ENCODE results near the gene ZP2. TPM values are rescaled to one million over a fixed set of nuclear protein-coding genes. Genes with fewer than 3 reads are reported as not detected.

The ZP2 gene
- total and polyA plus RNA-seq, 2 of the 4 experiments (the other 2 are of a cell fraction), result not detected

- Histone ChIP-seq H3K4me3 (ENCODE audit: insufficient read depth, low read depth, low read length) (no peak overlapping the region), H2BK5ac (ENCODE audit: low read depth, low read length, poor library complexity, severe bottlenecking) (no peak overlapping the region), H3K4ac (ENCODE audit: low read depth, low read length) (no peak overlapping the region), H3K27me3 (ENCODE audit: control insufficient read depth, insufficient read depth, low read length) (peaks cover 11% of the 10 kb centered on the region), H3K23ac (ENCODE audit: low read depth, low read length) (no peak overlapping the region), H3K4me2 (ENCODE audit: low read depth, low read length) (no peak overlapping the region), H3K18ac (ENCODE audit: low read depth, low read length) (no peak overlapping the region), H3K4me1 (ENCODE audit: control insufficient read depth, insufficient read depth, low read length) (no peaks in the 10 kb centered on the region), H3K56ac (ENCODE audit: extremely low read depth, insufficient read depth, low read length) (no peak overlapping the region), H4K5ac (ENCODE audit: low read depth, low read length) (no peak overlapping the region), H2BK15ac (ENCODE audit: low read depth, low read length) (no peak overlapping the region), H4K91ac (ENCODE audit: insufficient read depth, low read depth, low read length) (no peak overlapping the region), H3K27ac (ENCODE audit: insufficient read depth, low read length) (no peak overlapping the region), H3K36me3 (ENCODE audit: control insufficient read depth, insufficient read depth, low read length) (no peaks in the 10 kb centered on the region), H2AFZ (replicated peaks; ENCODE audit: low read length, poor library complexity) (no peak overlapping the region), H2BK120ac (ENCODE audit: low read depth, low read length) (no peak overlapping the region), H2AK5ac (ENCODE audit: low read depth, low read length) (no peak overlapping the region), H3K9ac (ENCODE audit: low read depth, low read length) (no peak overlapping the region), H2AK9ac (replicated peaks; ENCODE audit: low read depth, low read length, poor library complexity) (no peak overlapping the region), H4K8ac (ENCODE audit: low read depth in 2 of 2, low read length in 2 of 2) (no peak overlapping the region), H3K9me3 (ENCODE audit: control insufficient read depth, insufficient read depth, low read length) (no peaks in the 10 kb centered on the region), H3K9me1 (ENCODE audit: insufficient read depth, low read length) (no peaks in the 10 kb centered on the region), H3K79me1 (ENCODE audit: low read depth in 1 of 2, low read length in 2 of 2) (no peaks in the 10 kb centered on the region), H2BK20ac (ENCODE audit: low read depth, low read length) (no peak overlapping the region), H4K20me1 (ENCODE audit: insufficient read depth, low read length) (no peaks in the 10 kb centered on the region), H3K14ac (replicated peaks; ENCODE audit: low read depth, low read length) (no peak overlapping the region)
- POLR2A ChIA-PET (ENCODE audit: unreplicated experiment), result no interaction called here
- intact Hi-C loops (cut with micrococcal nuclease) (no loop called here), dilution Hi-C loops (cut with HindIII; ENCODE audit: low sequenced_read_pairs, unreplicated experiment) (no loop called here), in situ Hi-C loops (cut with MboI; ENCODE audit: low sequenced_read_pairs) (no loop called here)
- TF ChIP-seq SMC3 (IDR thresholded peaks at IDR 0.05; ENCODE audit: low read depth, low read length), result no peak
- DNase-seq (no peak), ATAC-seq (ENCODE audit: low read depth) (no peak)
- CTCF ChIA-PET, result interaction anchor here (0.6 kb wide), 1 partner anchor 1821 kb away, joined by 3 read pairs; no protein-coding TSS in a partner anchor
- no CpG with 5 or more reads among the region's 7 CpGs for WGBS, 2 experiments (ENCODE audit: extremely low coverage in 2 of 2, insufficient read length in 1 of 2)
- no TSS peak for BruUV-seq (replicated peaks)
Observed at GRCh38 chr16:21244518-21245215, 33.3 kb upstream of the ZP2 start.
